ENCODE data around the gene NKIRAS2.
A peak's percentile ranks its signal among the peaks of the same experiment; 100 is the strongest.

Gene NKIRAS2

DNA sequence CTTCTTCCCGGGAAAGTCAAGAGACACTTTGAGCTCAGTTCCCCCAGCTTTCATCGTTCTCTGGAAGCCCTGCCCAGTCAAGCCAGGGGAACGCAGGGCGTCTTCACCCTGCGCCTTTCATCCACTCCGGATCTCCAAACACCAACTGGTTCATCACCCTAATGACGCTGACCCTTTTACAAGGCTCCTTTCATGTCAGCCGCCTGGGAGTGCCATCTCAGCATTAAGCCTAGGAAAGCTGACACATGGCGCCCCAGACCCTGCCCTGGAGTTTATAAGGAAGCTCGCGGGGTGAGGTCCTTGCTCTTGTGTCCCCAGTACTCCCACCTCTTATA is 2.1 kb upstream of the NKIRAS2 start:
- peak overlapping the region; percentile 79 for H3K4me3 ChIP-seq (ENCODE audit: low read depth, low read length)
- peaks cover 3% of the 10 kb centered on the region; the same call in 1 of the 2 replicates for H3K4me1 ChIP-seq (ENCODE audit: control insufficient read depth, insufficient read depth, low read length)
- POLR2A ChIA-PET = interaction anchor here (0.6 to 5.4 kb wide), 25 partner anchors 9 to 980 kb away, joined by 3 to 50 read pairs (median 4); partner anchors contain the start of genes ACLY, CAVIN1, CNP and CNTNAP1
- H3K27ac ChIP-seq (ENCODE audit: extremely low read depth, low read depth, low read length) = peak overlapping the region; percentile 91
- peaks cover 19 to 22% of the 10 kb centered on the region in 2 experiments; a peak in 2 of 3 replicates for H3K36me3 ChIP-seq (ENCODE audit: control insufficient read depth in 2 of 2, insufficient read depth in 1 of 2, low read length in 2 of 2)
- TF ChIP-seq ZNF561 (tag by site-specific recombination; IDR thresholded peaks at IDR 0.05; ENCODE audit: borderline replicate concordance) (0 out of 2 replicates have a peak, but pooled peaks have one; percentile 15), BCL11A (tag by site-specific recombination; IDR thresholded peaks at IDR 0.05; ENCODE audit: low read depth) (no peak), RBAK (tag by site-specific recombination; IDR thresholded peaks at IDR 0.05) (no peak), ZNF623 (tag by site-specific recombination; IDR thresholded peaks at IDR 0.05) (no peak), IKZF3 (tag by site-specific recombination; IDR thresholded peaks at IDR 0.05) (no peak), FEZF1 (tag by site-specific recombination; IDR thresholded peaks at IDR 0.05) (no peak), ZNF335 (tag by site-specific recombination; conservative IDR thresholded peaks at IDR 0.05) (peak; percentile 70), TCF7L2 (IDR thresholded peaks at IDR 0.05; ENCODE audit: borderline replicate concordance, low read depth, low read length) (peak; percentile 50; the same call in 1 of the 2 replicates)
- TF ChIP-seq, protein P1, sequence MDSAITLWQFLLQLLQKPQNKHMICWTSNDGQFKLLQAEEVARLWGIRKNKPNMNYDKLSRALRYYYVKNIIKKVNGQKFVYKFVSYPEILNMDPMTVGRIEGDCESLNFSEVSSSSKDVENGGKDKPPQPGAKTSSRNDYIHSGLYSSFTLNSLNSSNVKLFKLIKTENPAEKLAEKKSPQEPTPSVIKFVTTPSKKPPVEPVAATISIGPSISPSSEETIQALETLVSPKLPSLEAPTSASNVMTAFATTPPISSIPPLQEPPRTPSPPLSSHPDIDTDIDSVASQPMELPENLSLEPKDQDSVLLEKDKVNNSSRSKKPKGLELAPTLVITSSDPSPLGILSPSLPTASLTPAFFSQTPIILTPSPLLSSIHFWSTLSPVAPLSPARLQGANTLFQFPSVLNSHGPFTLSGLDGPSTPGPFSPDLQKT (IDR thresholded peaks at IDR 0.05; ENCODE audit: borderline replicate concordance, low read depth, low read length) = no peak
- TF ChIP-seq, protein P2, sequence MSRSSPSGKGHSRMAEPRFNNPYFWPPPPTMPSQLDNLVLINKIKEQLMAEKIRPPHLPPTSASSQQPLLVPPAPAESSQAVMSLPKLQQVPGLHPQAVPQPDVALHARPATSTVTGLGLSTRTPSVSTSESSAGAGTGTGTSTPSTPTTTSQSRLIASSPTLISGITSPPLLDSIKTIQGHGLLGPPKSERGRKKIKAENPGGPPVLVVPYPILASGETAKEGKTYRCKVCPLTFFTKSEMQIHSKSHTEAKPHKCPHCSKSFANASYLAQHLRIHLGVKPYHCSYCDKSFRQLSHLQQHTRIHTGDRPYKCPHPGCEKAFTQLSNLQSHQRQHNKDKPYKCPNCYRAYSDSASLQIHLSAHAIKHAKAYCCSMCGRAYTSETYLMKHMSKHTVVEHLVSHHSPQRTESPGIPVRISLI (tag by site-specific recombination; IDR thresholded peaks at IDR 0.05) = no peak
- CTCF ChIA-PET = interaction anchor here (0.6 to 12.6 kb wide), 16 partner anchors 9 to 746 kb away, joined by 3 to 260 read pairs (median 6); partner anchors contain the start of genes CNP, DHX58, HSPB9 and KAT2A
- H3K9me3 ChIP-seq (ENCODE audit: control insufficient read depth, insufficient read depth, low read depth, low read length) = no peaks in the 10 kb centered on the region

DNA sequence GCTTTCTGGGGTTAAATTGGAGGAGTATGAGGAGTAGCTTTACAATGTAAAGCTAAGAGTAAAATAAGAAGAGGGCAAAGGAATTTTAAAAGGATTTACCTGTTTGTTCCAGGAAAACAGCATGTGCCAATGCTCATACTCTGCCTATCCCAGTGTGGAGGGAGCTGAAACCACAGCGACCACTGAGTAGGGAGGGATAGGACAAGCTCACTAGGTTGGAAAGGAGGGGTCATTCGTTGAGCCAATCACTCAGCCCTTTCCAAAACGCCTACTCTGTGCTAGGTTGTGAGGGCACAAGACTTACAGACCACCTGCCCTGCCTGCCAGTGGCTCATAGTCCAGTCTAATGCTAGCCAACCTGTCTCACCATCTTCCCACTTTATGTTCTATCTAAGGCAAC is 1.6 kb upstream of the NKIRAS2 start:
- ChIA-PET CTCF (interaction anchor here (0.7 to 12.6 kb wide), 14 partner anchors 8 to 745 kb away, joined by 3 to 260 read pairs (median 8); partner anchors contain the start of genes CNP, DHX58, HSPB9 and KAT2A), POLR2A (interaction anchor here (0.5 to 5.4 kb wide), 12 partner anchors 9 to 664 kb away, joined by 3 to 50 read pairs (median 5); partner anchors contain the start of genes ACLY, CAVIN1, CNP and CNTNAP1)
- peak overlapping the region; percentile 79 for H3K4me3 ChIP-seq (ENCODE audit: low read depth, low read length)
- peaks cover 24 to 27% of the 10 kb centered on the region in 2 experiments; a peak in 2 of 3 replicates for H3K36me3 ChIP-seq (ENCODE audit: control insufficient read depth in 2 of 2, insufficient read depth in 1 of 2, low read length in 2 of 2)
- 0 out of 2 replicates have a peak overlapping the region, but pooled peaks have one; percentile 91 for H3K27ac ChIP-seq (ENCODE audit: extremely low read depth, low read depth, low read length)
- no peak for TF ChIP-seq TCF7L2 (IDR thresholded peaks at IDR 0.05; ENCODE audit: borderline replicate concordance, low read depth, low read length)
- TF ChIP-seq, protein P3, sequence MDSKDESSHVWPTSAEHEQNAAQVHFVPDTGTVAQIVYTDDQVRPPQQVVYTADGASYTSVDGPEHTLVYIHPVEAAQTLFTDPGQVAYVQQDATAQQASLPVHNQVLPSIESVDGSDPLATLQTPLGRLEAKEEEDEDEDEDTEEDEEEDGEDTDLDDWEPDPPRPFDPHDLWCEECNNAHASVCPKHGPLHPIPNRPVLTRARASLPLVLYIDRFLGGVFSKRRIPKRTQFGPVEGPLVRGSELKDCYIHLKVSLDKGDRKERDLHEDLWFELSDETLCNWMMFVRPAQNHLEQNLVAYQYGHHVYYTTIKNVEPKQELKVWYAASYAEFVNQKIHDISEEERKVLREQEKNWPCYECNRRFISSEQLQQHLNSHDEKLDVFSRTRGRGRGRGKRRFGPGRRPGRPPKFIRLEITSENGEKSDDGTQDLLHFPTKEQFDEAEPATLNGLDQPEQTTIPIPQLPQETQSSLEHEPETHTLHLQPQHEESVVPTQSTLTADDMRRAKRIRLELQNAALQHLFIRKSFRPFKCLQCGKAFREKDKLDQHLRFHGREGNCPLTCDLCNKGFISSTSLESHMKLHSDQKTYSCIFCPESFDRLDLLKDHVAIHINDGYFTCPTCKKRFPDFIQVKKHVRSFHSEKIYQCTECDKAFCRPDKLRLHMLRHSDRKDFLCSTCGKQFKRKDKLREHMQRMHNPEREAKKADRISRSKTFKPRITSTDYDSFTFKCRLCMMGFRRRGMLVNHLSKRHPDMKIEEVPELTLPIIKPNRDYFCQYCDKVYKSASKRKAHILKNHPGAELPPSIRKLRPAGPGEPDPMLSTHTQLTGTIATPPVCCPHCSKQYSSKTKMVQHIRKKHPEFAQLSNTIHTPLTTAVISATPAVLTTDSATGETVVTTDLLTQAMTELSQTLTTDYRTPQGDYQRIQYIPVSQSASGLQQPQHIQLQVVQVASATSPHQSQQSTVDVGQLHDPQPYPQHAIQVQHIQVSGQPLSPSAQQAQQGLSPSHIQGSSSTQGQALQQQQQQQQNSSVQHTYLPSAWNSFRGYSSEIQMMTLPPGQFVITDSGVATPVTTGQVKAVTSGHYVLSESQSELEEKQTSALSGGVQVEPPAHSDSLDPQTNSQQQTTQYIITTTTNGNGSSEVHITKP (tag by site-specific recombination; IDR thresholded peaks at IDR 0.05) = peak; percentile 87
- H3K9me3 ChIP-seq (ENCODE audit: control insufficient read depth, insufficient read depth, low read depth, low read length) = no peaks in the 10 kb centered on the region
- H3K4me1 ChIP-seq (ENCODE audit: control insufficient read depth, insufficient read depth, low read length) = peaks cover 3% of the 10 kb centered on the region; the same call in 1 of the 2 replicates

DNA sequence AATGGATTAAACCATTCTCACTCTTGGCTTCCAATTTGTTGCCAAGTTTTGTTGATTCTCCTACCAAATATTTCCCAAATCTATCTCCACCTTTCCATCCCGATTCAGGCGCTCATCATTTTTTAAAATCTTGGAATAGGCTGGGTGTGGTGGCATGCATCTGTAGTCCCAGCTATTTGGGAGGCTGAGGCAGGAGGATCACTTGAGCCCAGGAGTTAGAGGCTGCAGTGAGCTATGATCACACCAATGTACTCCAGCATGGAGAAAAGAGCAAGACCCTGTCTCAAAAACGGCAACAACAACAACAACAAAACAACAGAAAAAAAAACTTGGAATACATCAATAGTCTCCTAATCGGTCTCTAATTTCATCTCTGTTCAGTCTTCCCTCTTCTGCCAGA is 902 bp upstream of the NKIRAS2 start:
- TF ChIP-seq ZNF654 (tag by site-specific recombination; IDR thresholded peaks at IDR 0.05; ENCODE audit: low read depth) = no peak
- TF ChIP-seq GFI1B (tag by site-specific recombination; IDR thresholded peaks at IDR 0.05) = no peak
- TF ChIP-seq FEZF1 (tag by site-specific recombination; IDR thresholded peaks at IDR 0.05) = no peak

More for the DNA sequence above, 902 bp upstream of the NKIRAS2 start:
- Histone ChIP-seq H3K36me3 (ENCODE audit: control insufficient read depth in 2 of 2, insufficient read depth in 1 of 2, low read length in 2 of 2) (peaks cover 27 to 33% of the 10 kb centered on the region in 2 experiments; a peak in 2 of 3 replicates), H3K27ac (ENCODE audit: extremely low read depth, low read depth, low read length) (no peak overlapping the region), H3K4me3 (ENCODE audit: low read depth, low read length) (no peak overlapping the region), H3K9me3 (ENCODE audit: control insufficient read depth, insufficient read depth, low read depth, low read length) (no peaks in the 10 kb centered on the region), H3K4me1 (ENCODE audit: control insufficient read depth, insufficient read depth, low read length) (peaks cover 3% of the 10 kb centered on the region; the same call in 1 of the 2 replicates)
- POLR2A ChIA-PET = interaction anchor here (0.5 to 5.4 kb wide), 7 partner anchors 8 to 370 kb away, joined by 3 to 50 read pairs (median 4); partner anchors contain the start of genes CNP, EIF1, JUP and KAT2A
- CTCF ChIA-PET = interaction anchor here (0.6 to 12.6 kb wide), 14 partner anchors 7 to 212 kb away, joined by 3 to 260 read pairs (median 8); partner anchors contain the start of genes CNP, DHX58, HSPB9 and KAT2A

All from HEK293 (cell line).